Measurements from ENCODE around the gene THBS2. TPM values are rescaled to one million over a fixed set of nuclear protein-coding genes. Genes with fewer than 3 reads are reported as not detected.

The THBS2 gene
- total and polyA plus RNA-seq, 2 of the 8 experiments (the other 6 are each of a cell fraction or from before 2014, with no cell fraction given), result 11.0 to 22.5 TPM

DNA sequence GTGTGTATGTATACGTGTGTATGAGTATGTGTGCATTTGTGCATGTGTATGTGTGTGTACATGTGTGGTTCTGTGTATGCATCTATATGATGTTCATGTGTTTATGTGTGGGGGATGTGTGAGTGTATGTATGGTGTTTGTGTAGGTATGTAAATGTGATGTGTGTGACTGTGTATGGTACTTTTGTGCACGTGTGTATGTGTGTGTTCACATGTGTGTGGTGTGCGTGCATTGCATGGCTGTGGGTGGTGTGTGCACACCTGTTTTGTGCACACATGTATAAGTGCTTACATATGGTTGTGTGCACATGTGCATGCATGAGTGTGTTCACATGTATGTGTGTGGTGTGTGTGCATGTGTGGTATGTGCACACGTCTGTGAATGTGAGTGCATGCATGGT lies 6.2 kb downstream of the THBS2 start (continued):
- TF ChIP-seq GTF2F1 (IDR thresholded peaks at IDR 0.05; ENCODE audit: borderline replicate concordance, low read depth, low read length), result no peak
- no peak for TF ChIP-seq KDM1A (IDR thresholded peaks at IDR 0.05; ENCODE audit: borderline replicate concordance, low read length)
- TF ChIP-seq, protein P1, sequence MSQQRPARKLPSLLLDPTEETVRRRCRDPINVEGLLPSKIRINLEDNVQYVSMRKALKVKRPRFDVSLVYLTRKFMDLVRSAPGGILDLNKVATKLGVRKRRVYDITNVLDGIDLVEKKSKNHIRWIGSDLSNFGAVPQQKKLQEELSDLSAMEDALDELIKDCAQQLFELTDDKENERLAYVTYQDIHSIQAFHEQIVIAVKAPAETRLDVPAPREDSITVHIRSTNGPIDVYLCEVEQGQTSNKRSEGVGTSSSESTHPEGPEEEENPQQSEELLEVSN (IDR thresholded peaks at IDR 0.05), result no peak
- no peak for TF ChIP-seq CBX5 (IDR thresholded peaks at IDR 0.05; ENCODE audit: low read depth, low read length)

Data from H1 (cell line).